ENCODE data around the gene SCML1.
"Not testable (repeated sequence)": the region's sequence is repeated elsewhere in the genome, so short reads cannot be mapped to it uniquely, and the experiment has no call there.

SCML1 gene

GRCh38 chrX:17769701-17770269, 32.5 kb downstream of the SCML1 start:
- CTCF ChIA-PET, result no interaction called here
- POLR2A ChIA-PET, result no interaction called here
- TF ChIP-seq CTCF (IDR thresholded peaks at IDR 0.05; ENCODE audit: control extremely low read depth, extremely low read depth, low read depth, missing control alignments), result no peak
- no peak for DNase-seq (ENCODE audit: extremely low spot score)

- no peak for DNase-seq (ENCODE audit: extremely low spot score)
- CTCF ChIA-PET, result no interaction called here
- TF ChIP-seq CTCF (IDR thresholded peaks at IDR 0.05; ENCODE audit: control extremely low read depth, extremely low read depth, low read depth, missing control alignments), result no peak
- POLR2A ChIA-PET, result no interaction called here
Measured at GRCh38 chrX:17773221-17773876, 36.1 kb downstream of the SCML1 start.

GRCh38 chrX:17774053-17774452, 36.8 kb downstream of the SCML1 start:
- no peak for TF ChIP-seq CTCF (IDR thresholded peaks at IDR 0.05; ENCODE audit: control extremely low read depth, extremely low read depth, low read depth, missing control alignments)
- POLR2A ChIA-PET, result no interaction called here
- no peak for DNase-seq (ENCODE audit: extremely low spot score)
- CTCF ChIA-PET, result no interaction called here

GRCh38 chrX:17778997-17779396, 41.7 kb downstream of the SCML1 start:
- no peak for DNase-seq (ENCODE audit: extremely low spot score)
- no peak for TF ChIP-seq CTCF (IDR thresholded peaks at IDR 0.05; ENCODE audit: control extremely low read depth, extremely low read depth, low read depth, missing control alignments)
- ChIA-PET CTCF (interaction anchor here (1.0 kb wide), 1 partner anchor 10 kb away, joined by 3 read pairs; no protein-coding TSS in a partner anchor), POLR2A (no interaction called here)

- DNase-seq (ENCODE audit: extremely low spot score), result no peak
- ChIA-PET POLR2A (no interaction called here), CTCF (interaction anchor here (1.0 kb wide), 1 partner anchor 10 kb away, joined by 3 read pairs; no protein-coding TSS in a partner anchor)
- TF ChIP-seq CTCF (IDR thresholded peaks at IDR 0.05; ENCODE audit: control extremely low read depth, extremely low read depth, low read depth, missing control alignments), result no peak
Measured at GRCh38 chrX:17779434-17779833, 42.1 kb downstream of the SCML1 start.

GRCh38 chrX:17786554-17787347, 49.5 kb downstream of the SCML1 start:
- POLR2A ChIA-PET; DNase-seq (ENCODE audit: extremely low spot score); CTCF ChIA-PET: not testable (repeated sequence)

GRCh38 chrX:17787557-17787956, 50.3 kb downstream of the SCML1 start:
- TF ChIP-seq CTCF (IDR thresholded peaks at IDR 0.05; ENCODE audit: control extremely low read depth, extremely low read depth, low read depth, missing control alignments), result no peak
- ChIA-PET CTCF (interaction anchor here (2.0 kb wide), 1 partner anchor 14 kb away, joined by 6 read pairs; no protein-coding TSS in a partner anchor), POLR2A (no interaction called here)
- DNase-seq (ENCODE audit: extremely low spot score), result no peak
